H1 (cell line): ENCODE measurements around the gene THEMIS.

Experiments
- CREB1 ChIP-seq: IDR thresholded peaks from 2 replicates; pipeline ENCODE4 v1.6.1; 2012; ENCODE audit warnings: inconsistent platforms
- CTBP2 ChIP-seq: IDR thresholded peaks from 2 replicates; pipeline ENCODE4 v1.7.0; 2011; ENCODE audit warnings: borderline replicate concordance, mild to moderate bottlenecking, moderate library complexity, mixed read lengths, low read length; ENCODE audit not compliant: insufficient read depth, insufficient read length
- CTCF ChIP-seq, 3 experiments: IDR thresholded peaks; 1 replicate in 2 of 3; 2 replicates in 1 of 3; pipeline versions ENCODE4 v1.5.1 to v1.6.1; 2011; ENCODE audit warnings: low read length in 3 of 3, mild to moderate bottlenecking in 3 of 3, inconsistent platforms in 2 of 3, low read depth in 1 of 3, moderate library complexity in 1 of 3; ENCODE audit not compliant: insufficient read depth in 1 of 3; ENCODE audit errors: control extremely low read depth in 1 of 3
- EZH2 ChIP-seq: fragments of 200-600 bp; sonication (generic); IDR thresholded peaks from 2 replicates; pipeline ENCODE4 v1.7.1; 2012; ENCODE audit warnings: low read depth, mild to moderate bottlenecking, moderate library complexity, low read length, inconsistent platforms; ENCODE audit not compliant: severe bottlenecking
- GTF2F1 ChIP-seq: IDR thresholded peaks from 2 replicates; pipeline ENCODE4 v1.6.1; 2012; ENCODE audit warnings: low read depth, low read length, improper control_type of control experiment, borderline replicate concordance
- NANOG ChIP-seq: IDR thresholded peaks from 2 replicates; pipeline ENCODE4 v1.6.1; 2011; ENCODE audit warnings: low read length, low read depth, mild to moderate bottlenecking, inconsistent platforms; ENCODE audit not compliant: insufficient read depth, poor library complexity, severe bottlenecking
- POLR2A ChIP-seq, 2 experiments: IDR thresholded peaks; 1 replicate in 1 of 2; 2 replicates in 1 of 2; pipeline ENCODE4 v1.6.1; 2011; ENCODE audit warnings: low read depth in 2 of 2, low read length in 2 of 2, mild to moderate bottlenecking in 2 of 2; ENCODE audit errors: control extremely low read depth in 1 of 2
- RAD21 ChIP-seq, 2 experiments: IDR thresholded peaks in 1 of 2; conservative IDR thresholded peaks in 1 of 2; 2 replicates each; pipeline ENCODE4 v1.6.1; 2011; ENCODE audit warnings: low read depth in 2 of 2, low read length in 2 of 2, improper control_type of control experiment in 1 of 2, inconsistent platforms in 1 of 2, mild to moderate bottlenecking in 1 of 2, moderate library complexity in 1 of 2
- RFX5 ChIP-seq: IDR thresholded peaks from 2 replicates; pipeline ENCODE4 v1.6.1; 2011; ENCODE audit warnings: low read depth, low read length, improper control_type of control experiment, borderline replicate concordance
- SRF ChIP-seq: IDR thresholded peaks from 2 replicates; pipeline ENCODE4 v1.6.1; 2011; ENCODE audit warnings: mild to moderate bottlenecking, low read depth, low read length, moderate library complexity
- TCF12 ChIP-seq: IDR thresholded peaks from 2 replicates; pipeline ENCODE4 v1.6.1; 2011; ENCODE audit warnings: low read depth, mild to moderate bottlenecking, low read length
- USF2 ChIP-seq: IDR thresholded peaks from 2 replicates; pipeline ENCODE4 v1.6.1; 2011; ENCODE audit warnings: low read length, improper control_type of control experiment
- TF ChIP-seq, protein P1 (sequence below): IDR thresholded peaks from 2 replicates; pipeline ENCODE4 v1.6.1; 2012; ENCODE audit warnings: inconsistent platforms

GRCh38 chr6:127732927-127733326, 167.9 kb downstream of the THEMIS start:
- TF ChIP-seq, protein P1, sequence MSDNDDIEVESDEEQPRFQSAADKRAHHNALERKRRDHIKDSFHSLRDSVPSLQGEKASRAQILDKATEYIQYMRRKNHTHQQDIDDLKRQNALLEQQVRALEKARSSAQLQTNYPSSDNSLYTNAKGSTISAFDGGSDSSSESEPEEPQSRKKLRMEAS, result no peak
- TF ChIP-seq CTBP2, result no peak
- TF ChIP-seq TCF12, result no peak
- no peak for TF ChIP-seq POLR2A (IDR thresholded peaks at IDR 0.05; ENCODE audit: control extremely low read depth in 1 of 2, low read depth in 2 of 2, low read length in 2 of 2)
- TF ChIP-seq CTCF (IDR thresholded peaks at IDR 0.05; ENCODE audit: control extremely low read depth in 1 of 3, insufficient read depth in 1 of 3, low read depth in 1 of 3, low read length in 3 of 3), result no peak
- TF ChIP-seq CREB1, result no peak
- TF ChIP-seq GTF2F1, result no peak
- TF ChIP-seq EZH2, result no peak
- no peak for TF ChIP-seq RAD21 (IDR thresholded peaks at IDR 0.05 in 1 of 2, conservative IDR thresholded peaks at IDR 0.05 in 1 of 2; ENCODE audit: low read depth in 2 of 2, low read length in 2 of 2)
- no peak for TF ChIP-seq NANOG
- no peak for TF ChIP-seq RFX5
- TF ChIP-seq SRF, result no peak
- TF ChIP-seq USF2, result no peak
